Anterior cingulate cortex (tissue), 58 donors: ENCODE data around the gene ITPKA.
A peak's percentile ranks its signal among the peaks of the same experiment; 100 is the strongest.

Source experiments
- DNase-seq, 58 donors: peaks; one replicate each; lab custom pipeline; 2025; lab: John Stamatoyannopoulos, UW

ITPKA gene

GRCh38 chr15:41506796-41507341, 13.2 kb downstream of the ITPKA start:
- no peak for DNase-seq

GRCh38 chr15:41507820-41508290, 14.2 kb downstream of the ITPKA start:
- peak in 7 of 58 donors; percentile 2 to 47 (median 32) for DNase-seq

DNA sequence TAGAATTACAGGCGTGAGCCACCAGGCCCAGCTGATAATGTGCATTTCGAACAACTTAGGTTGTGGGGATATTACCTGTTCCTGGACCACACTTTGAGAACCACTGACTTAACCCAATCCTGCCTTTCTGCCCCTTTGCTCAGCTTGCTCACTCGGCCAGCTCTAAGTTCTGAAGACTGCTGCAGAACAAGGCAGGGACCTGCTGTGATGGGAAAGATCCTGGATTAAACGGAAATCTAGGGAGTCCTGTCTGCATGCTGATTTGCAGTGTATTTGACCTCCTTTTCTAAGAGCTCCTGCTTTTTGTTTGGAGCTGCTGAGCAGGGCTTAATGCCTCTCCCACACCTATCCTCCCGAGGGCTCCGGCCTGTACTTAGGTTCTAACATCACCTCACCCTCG, 17.1 kb downstream of the ITPKA start:
- DNase-seq = no peak

- no peak for DNase-seq
These were observed 17.7 kb downstream of the ITPKA start for GRCh38 chr15:41511331-41511898.

GRCh38 chr15:41511899-41512369, 18.3 kb downstream of the ITPKA start:
- no peak for DNase-seq

DNA sequence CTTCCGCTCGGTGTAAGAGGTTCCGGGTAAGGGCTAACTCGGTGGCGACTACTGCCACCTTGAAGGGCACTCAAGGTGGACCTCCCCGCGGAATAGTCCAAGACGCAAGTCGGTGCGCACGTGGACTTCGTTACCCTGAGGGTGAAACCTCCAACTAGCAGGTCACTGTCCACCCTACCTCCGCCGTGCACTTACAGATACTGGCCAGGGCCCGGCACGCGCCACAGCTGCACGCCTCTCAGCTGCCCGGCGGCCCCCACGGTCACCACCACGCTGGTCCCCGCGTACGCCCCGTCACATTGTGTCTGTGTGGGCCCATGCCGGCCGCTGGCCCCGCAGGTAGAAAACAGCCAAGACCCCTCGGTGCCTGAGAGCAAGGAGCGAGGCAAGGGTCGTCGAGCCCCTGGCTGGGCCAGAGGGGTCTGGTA, 18.9 kb downstream of the ITPKA start:
- no peak for DNase-seq

GRCh38 chr15:41512940-41513505, 19.3 kb downstream of the ITPKA start:
- DNase-seq = no peak

DNA sequence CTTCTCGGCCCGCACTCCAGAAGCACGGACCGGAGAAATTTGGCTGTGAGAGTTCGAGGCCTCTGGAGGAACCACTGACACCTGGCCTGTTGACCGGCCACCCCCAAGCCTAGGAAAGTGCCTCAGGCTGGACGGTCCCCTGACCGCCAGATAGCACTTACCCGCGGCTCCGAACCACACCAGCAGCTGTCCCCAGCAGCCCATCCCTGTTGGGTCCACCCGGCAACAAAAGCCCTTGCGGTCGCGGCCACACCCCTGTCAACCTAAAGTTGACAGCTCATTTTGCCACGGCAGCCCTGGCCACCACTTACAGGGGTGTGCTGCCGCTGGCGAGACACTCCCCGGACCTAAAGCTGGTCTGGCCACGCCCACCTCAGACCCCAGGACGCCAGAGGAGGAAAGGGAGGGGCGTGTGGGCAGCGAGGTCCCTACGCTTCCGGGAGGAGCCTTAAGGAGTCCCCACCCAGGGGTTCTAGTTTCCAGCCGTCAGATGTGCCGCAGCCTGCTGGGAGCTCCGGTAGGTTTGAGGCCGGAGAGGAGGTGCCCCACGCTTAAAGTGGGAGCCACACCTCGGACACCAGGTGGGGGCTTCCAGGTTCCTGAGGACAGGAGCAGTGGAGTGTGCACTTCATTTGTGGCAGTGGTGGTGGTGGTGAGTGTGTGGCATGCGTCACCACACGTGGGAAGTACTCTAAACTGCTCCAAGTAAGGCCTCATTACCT, 20.0 kb downstream of the ITPKA start, which contains the start of gene LTK:
Gene LTK (minus strand): TSS at position 322 of the 722 bp plus-strand sequence. CDS start 118 bp downstream, at position 204.
- no peak for DNase-seq

DNA sequence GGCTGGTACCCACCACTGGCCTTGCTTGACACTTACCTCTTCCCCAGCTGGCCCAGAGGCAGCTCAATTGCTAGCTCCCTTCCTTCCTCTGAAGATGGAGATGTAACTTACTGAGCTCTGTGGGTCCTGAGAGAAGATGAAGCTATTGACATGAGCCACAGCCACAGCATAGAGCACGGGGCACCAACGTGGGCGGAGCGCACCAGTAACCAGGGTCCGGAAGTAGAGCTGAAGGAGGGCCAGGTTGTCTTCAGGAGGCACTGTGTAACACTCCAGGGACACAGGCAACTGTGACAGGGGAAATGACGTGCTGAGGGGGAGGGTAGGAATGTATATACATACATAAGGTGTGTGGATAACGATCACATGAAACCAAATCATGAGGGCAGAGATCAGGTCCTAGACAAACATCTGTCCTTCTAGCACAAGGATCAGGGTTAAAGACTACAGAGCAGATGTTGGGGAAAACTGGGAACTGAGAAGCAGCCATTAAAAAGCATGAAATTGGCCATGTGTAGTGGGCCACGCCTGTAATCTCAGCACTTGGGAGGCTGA, 24.3 kb downstream of the ITPKA start:
- no peak for DNase-seq

GRCh38 chr15:41520636-41521035, 27.0 kb downstream of the ITPKA start:
- no peak for DNase-seq

- DNase-seq = no peak
These were observed 27.9 kb downstream of the ITPKA start for GRCh38 chr15:41521614-41522013.

- no peak for DNase-seq
These were observed 29.4 kb downstream of the ITPKA start for GRCh38 chr15:41523097-41523496.

DNA sequence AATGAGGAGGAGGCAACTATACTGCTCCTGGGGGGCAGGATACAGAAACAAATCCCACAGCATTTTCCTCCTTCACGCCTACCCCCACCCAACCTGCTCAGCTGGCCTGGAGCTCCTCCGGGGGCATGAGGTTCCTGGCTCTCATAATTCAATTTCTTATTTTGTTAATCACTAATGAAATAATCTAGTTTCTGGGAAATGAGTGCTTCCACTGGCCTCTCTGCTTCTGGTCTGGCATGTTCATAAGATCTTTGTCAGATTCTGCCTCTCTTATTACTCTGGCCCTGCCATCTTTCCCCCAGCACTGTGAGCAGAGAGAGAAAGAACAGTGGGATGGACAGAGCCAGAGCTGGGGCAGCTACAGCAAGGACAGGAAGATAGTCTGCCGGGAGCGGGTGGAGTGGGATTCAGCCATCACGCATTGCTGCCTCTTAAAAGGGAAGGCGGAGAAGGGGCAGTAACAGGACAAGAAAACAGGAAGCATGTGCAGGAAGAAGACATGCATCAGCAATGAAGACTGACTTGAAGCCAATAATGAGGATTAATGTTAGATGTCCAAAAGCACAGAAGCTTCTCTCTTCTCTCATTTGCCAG, 36.8 kb downstream of the ITPKA start:
- no peak for DNase-seq

DNA sequence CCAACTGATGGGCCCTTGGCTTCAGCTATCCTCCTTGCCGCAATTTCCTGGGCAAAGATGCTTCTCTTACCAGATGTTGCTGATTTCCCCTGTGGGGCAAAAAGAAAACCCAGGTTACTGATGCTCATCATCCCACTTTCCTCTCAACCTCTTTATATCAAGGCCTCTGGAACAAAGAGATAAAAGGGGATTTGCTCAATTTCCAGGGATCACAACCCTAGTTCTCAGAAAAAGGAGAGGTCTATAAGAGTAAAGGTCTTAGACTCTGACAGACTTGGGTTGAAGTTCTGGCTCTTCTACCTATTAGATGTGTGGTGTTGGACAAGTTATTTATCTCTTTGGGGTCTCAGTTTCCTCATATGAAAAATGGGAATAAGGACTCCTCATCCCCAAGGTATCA, 41.9 kb downstream of the ITPKA start:
- no peak for DNase-seq

GRCh38 chr15:41536866-41537265, 43.2 kb downstream of the ITPKA start:
- DNase-seq = no peak

DNA sequence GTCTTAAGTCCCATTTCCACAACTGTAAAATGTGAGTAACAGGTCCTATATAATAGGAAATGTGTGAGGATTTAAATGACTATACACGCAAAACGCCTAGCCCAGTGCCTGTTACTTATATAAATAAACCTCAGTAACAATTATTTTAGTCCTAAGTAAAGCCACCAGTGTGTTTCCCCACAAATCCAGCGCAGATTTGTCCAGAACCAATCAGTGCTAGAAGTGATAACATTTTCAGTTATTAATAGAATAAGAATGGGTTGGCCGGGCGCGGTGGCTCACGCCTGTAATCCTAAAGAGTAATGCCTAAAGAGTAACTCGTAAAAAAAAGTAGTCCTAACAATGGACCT, 49.8 kb downstream of the ITPKA start:
- no peak for DNase-seq

DNA sequence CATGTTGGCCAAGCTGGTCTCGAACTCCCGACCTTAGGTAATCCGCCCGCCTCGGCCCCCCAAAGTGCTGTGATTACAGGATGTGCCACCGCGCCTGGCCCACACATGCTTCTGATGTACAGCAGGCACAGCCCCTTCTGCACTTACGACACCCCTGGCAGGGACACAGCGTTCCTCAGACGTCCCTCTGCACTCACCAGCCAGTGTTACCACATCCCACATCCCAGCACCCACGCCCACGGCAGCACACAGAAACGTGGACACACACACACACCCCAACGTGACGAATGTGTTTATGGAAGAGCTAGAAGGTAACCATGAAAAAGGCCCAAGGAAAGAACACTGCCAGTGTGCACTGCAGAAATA, 51.0 kb downstream of the ITPKA start:
- DNase-seq = peak in 31 of 58 donors; percentile 3 to 61 (median 20)

DNA sequence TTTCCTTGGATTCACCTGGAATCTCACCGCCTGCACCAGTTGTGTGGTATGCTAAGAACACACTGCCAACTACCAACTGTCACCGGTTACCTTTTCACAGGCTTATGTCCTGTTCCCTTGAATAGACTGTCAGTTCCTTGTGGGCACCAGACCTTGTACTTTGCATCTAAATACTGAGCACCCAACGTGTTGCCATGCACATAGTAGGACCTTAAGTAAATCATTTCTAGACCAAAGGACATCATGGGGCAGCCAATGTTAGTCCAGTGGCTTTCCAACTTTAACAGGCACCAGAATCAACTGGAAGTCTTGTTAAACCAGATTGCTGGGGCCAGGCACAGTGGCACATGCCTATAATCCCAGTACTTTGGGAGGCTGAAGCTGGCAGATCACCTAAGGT, 51.5 kb downstream of the ITPKA start:
- no peak for DNase-seq

GRCh38 chr15:41546851-41547786, 53.4 kb downstream of the ITPKA start:
- DNase-seq = peak in 1 of 58 donors; percentile 4
